Activated CD8-positive, alpha-beta memory T cell treated with anti-CD3 and anti-CD28 coated beads, Interleukin-2, amount 50 U/mL, for 1 hour (primary cell): ENCODE data around the gene APOB.
"Not testable (repeated sequence)": the region's sequence is repeated elsewhere in the genome, so short reads cannot be mapped to it uniquely, and the experiment has no call there.

ENCODE experiments used
- DNase-seq: peaks from one replicate; pipeline ENCODE4 v3.0.0-alpha.2; 2020; ENCODE audit errors: extremely low read depth

Gene APOB

GRCh38 chr2:21032338-21033236 is 11.3 kb downstream of the APOB start:
- DNase-seq: no peak

- DNase-seq: no peak
Measured at GRCh38 chr2:21030983-21031968, 12.6 kb downstream of the APOB start.

- no peak for DNase-seq
Measured at GRCh38 chr2:21029519-21029918, 14.4 kb downstream of the APOB start.

- not testable (repeated sequence) for DNase-seq
Measured at GRCh38 chr2:21028951-21029350, 14.9 kb downstream of the APOB start.

GRCh38 chr2:21028021-21028947 is 15.6 kb downstream of the APOB start:
- DNase-seq: no peak

GRCh38 chr2:21026479-21027282 is 17.2 kb downstream of the APOB start:
- DNase-seq: no peak

- no peak for DNase-seq
Measured at GRCh38 chr2:21025690-21026478, 18.0 kb downstream of the APOB start.

GRCh38 chr2:21024722-21025389 is 19.0 kb downstream of the APOB start:
- DNase-seq: no peak

- no peak for DNase-seq
Measured at GRCh38 chr2:21024198-21024597, 19.7 kb downstream of the APOB start.

- no peak for DNase-seq
Measured at GRCh38 chr2:21023419-21024181, 20.3 kb downstream of the APOB start.

GRCh38 chr2:21022792-21023367 is 21.0 kb downstream of the APOB start:
- no peak for DNase-seq

GRCh38 chr2:21021430-21021829 is 22.4 kb downstream of the APOB start:
- no peak for DNase-seq

GRCh38 chr2:21020668-21021288 is 23.1 kb downstream of the APOB start:
- DNase-seq: no peak

GRCh38 chr2:21020031-21020667 is 23.7 kb downstream of the APOB start:
- DNase-seq: no peak

- no peak for DNase-seq
Measured at GRCh38 chr2:21019678-21020021, 24.2 kb downstream of the APOB start.

- DNase-seq: no peak
Measured at GRCh38 chr2:21019000-21019677, 24.7 kb downstream of the APOB start.

GRCh38 chr2:21018290-21018689 is 25.6 kb downstream of the APOB start:
- no peak for DNase-seq
